ENCODE data around the gene TAF1A. TPM values are rescaled to one million over a fixed set of nuclear protein-coding genes. Genes with fewer than 3 reads are reported as not detected.
"Not testable (repeated sequence)": the region's sequence is repeated elsewhere in the genome, so short reads cannot be mapped to it uniquely, and the experiment has no call there.

Gene TAF1A
- total RNA-seq, 2 donors from 2014 or later = 16.2 to 24.9 TPM

DNA sequence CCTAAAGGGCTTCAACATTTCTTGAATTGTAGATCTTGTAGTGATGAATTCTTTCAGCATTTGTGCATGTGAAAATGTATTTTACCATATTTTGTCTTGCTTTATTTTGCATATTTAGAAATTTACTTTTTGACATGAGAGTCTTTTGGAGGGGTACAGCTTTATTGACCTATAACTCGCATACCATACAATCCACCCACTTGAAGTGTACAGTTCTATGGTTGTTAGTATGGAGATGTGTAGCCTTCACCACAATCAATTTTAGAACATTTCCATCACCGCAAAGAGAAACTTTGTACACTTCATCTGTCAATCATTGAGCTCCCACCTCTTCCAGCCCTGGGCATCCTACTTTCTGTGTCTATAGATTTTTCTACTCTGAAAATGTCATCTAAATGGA, 21.0 kb upstream of the TAF1A start:
- peaks cover 12% of the 10 kb centered on the region for H3K9me3 Mint-ChIP-seq
- no peak overlapping the region for H3K9ac ChIP-seq (ENCODE audit: extremely low read depth, low read length, poor library complexity, severe bottlenecking)
- TF ChIP-seq, protein P1, sequence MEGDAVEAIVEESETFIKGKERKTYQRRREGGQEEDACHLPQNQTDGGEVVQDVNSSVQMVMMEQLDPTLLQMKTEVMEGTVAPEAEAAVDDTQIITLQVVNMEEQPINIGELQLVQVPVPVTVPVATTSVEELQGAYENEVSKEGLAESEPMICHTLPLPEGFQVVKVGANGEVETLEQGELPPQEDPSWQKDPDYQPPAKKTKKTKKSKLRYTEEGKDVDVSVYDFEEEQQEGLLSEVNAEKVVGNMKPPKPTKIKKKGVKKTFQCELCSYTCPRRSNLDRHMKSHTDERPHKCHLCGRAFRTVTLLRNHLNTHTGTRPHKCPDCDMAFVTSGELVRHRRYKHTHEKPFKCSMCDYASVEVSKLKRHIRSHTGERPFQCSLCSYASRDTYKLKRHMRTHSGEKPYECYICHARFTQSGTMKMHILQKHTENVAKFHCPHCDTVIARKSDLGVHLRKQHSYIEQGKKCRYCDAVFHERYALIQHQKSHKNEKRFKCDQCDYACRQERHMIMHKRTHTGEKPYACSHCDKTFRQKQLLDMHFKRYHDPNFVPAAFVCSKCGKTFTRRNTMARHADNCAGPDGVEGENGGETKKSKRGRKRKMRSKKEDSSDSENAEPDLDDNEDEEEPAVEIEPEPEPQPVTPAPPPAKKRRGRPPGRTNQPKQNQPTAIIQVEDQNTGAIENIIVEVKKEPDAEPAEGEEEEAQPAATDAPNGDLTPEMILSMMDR (conservative IDR thresholded peaks at IDR 0.05) = no peak
- no peaks in the 10 kb centered on the region for H3K9me3 ChIP-seq (ENCODE audit: control insufficient read depth, low read length)
- H3K36me3 Mint-ChIP-seq (ENCODE audit: low read depth) = no peaks in the 10 kb centered on the region
- no peaks in the 10 kb centered on the region for H3K4me1 Mint-ChIP-seq
- no peaks in the 10 kb centered on the region for H3K36me3 ChIP-seq (ENCODE audit: control insufficient read depth, insufficient read depth, low read length)
- no peaks in the 10 kb centered on the region for H3K4me1 ChIP-seq (ENCODE audit: control insufficient read depth, insufficient read depth, low read length)
- H3K4me3 ChIP-seq (ENCODE audit: low read length) = no peak overlapping the region
- DNase-seq = no peak
- H3K27me3 ChIP-seq (ENCODE audit: control insufficient read depth, insufficient read depth, low read length, poor library complexity, severe bottlenecking) = peaks cover 53% of the 10 kb centered on the region
- no peak overlapping the region for H3K4me3 Mint-ChIP-seq
- H3K27ac ChIP-seq (ENCODE audit: low read depth, low read length) = no peak overlapping the region
- no peak overlapping the region for H3K27ac Mint-ChIP-seq
- peaks cover 53% of the 10 kb centered on the region for H3K27me3 Mint-ChIP-seq (ENCODE audit: insufficient read depth)
- WGBS, 2 experiments (ENCODE audit: insufficient coverage in 1 of 2, insufficient read length in 1 of 2) = 95 to 100% methylated on average over 1 of the region's 2 CpGs

DNA sequence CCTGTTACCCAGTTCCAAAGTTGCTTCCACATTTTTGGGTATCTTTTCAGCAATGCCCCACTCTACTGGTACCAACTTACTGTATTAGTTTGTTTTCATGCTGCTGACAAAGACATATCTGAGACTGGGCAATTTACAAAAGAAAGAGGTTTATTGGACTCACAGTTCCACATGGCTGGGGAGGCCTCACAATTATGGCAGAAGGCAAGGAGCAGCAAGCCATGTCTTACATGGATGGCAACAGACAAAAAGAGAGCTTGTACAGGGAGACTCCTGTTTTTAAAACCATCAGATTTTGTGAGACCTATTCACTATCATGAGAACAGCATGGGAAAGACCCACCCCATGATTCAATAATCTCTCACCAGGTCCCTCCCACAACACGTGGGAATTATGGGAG, 19.4 kb upstream of the TAF1A start:
- not testable (repeated sequence) for DNase-seq; H3K27ac Mint-ChIP-seq; H3K27ac ChIP-seq (ENCODE audit: low read depth, low read length); H3K36me3 ChIP-seq (ENCODE audit: control insufficient read depth, insufficient read depth, low read length); H3K4me1 ChIP-seq (ENCODE audit: control insufficient read depth, insufficient read depth, low read length); H3K9me3 ChIP-seq (ENCODE audit: control insufficient read depth, low read length); H3K4me3 Mint-ChIP-seq; H3K4me3 ChIP-seq (ENCODE audit: low read length); H3K36me3 Mint-ChIP-seq (ENCODE audit: low read depth); H3K9ac ChIP-seq (ENCODE audit: extremely low read depth, low read length, poor library complexity, severe bottlenecking); H3K4me1 Mint-ChIP-seq
- H3K9me3 Mint-ChIP-seq = peaks cover 14% of the 10 kb centered on the region
- H3K27me3 ChIP-seq (ENCODE audit: control insufficient read depth, insufficient read depth, low read length, poor library complexity, severe bottlenecking) = peaks cover 37% of the 10 kb centered on the region
- H3K27me3 Mint-ChIP-seq (ENCODE audit: insufficient read depth) = peaks cover 45% of the 10 kb centered on the region
- 50% methylated on average over 1 of the region's 1 CpG; no CpG with 5 or more reads in 1 of the 2 experiments for WGBS, 2 experiments (ENCODE audit: insufficient coverage in 1 of 2, insufficient read length in 1 of 2)

DNA sequence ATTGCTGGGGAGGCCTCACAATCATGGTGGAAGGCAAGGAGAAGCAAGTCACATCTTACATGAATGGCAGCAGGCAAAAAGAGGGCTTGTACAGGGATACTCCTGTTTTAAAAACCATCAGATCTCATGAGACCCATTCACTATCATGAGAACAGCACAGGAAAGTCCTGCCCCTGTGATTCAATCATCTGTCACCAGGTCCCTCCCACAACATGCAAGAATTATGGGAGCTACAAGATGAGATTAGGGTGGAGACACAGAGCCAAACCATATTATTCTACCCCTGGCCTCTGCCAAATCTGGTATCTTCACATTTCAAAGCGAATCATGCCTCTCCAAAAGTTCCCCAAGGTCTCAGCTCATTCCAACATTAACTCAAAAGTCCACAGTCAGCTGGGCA, 17.0 kb upstream of the TAF1A start:
- Histone ChIP-seq H3K9me3 (ENCODE audit: control insufficient read depth, low read length) (no peaks in the 10 kb centered on the region), H3K27ac (ENCODE audit: low read depth, low read length) (no peak overlapping the region), H3K9ac (ENCODE audit: extremely low read depth, low read length, poor library complexity, severe bottlenecking) (no peak overlapping the region), H3K4me3 (ENCODE audit: low read length) (no peak overlapping the region), H3K36me3 (ENCODE audit: control insufficient read depth, insufficient read depth, low read length) (no peaks in the 10 kb centered on the region), H3K4me1 (ENCODE audit: control insufficient read depth, insufficient read depth, low read length) (no peaks in the 10 kb centered on the region), H3K27me3 (ENCODE audit: control insufficient read depth, insufficient read depth, low read length, poor library complexity, severe bottlenecking) (peaks cover 13% of the 10 kb centered on the region)
- DNase-seq = no peak
- peaks cover 14% of the 10 kb centered on the region for H3K9me3 Mint-ChIP-seq
- peaks cover 26% of the 10 kb centered on the region for H3K27me3 Mint-ChIP-seq (ENCODE audit: insufficient read depth)
- TF ChIP-seq, protein P1 (conservative IDR thresholded peaks at IDR 0.05) = no peak
- no peaks in the 10 kb centered on the region for H3K36me3 Mint-ChIP-seq (ENCODE audit: low read depth)
- H3K4me3 Mint-ChIP-seq = no peak overlapping the region
- H3K4me1 Mint-ChIP-seq = no peaks in the 10 kb centered on the region
- WGBS, 2 experiments (ENCODE audit: insufficient coverage in 1 of 2, insufficient read length in 1 of 2) = 93 to 100% methylated on average over 1 of the region's 1 CpG
- no peak overlapping the region for H3K27ac Mint-ChIP-seq

DNA sequence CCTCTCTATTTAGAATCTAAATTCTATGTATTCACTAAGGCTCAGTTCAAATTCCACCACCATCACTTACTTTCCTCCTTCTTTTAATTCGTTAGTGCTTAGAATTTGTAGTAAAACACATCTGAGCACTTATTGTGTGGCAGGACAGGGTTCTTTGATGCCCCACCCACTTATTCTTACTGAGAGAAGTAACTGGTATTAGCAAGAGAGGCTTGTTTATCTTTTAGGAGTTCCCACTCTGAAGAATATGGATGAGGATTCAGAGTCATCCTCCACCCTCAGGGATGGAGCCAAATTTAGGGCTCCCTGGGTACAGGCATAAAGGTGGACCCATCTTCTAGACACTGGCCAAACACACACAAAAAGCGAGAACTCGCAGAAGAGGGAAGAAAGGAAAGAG, 11.5 kb upstream of the TAF1A start:
- DNase-seq = no peak
- Mint-ChIP-seq H3K27ac (no peak overlapping the region), H3K9me3 (peaks cover 2% of the 10 kb centered on the region), H3K4me1 (no peaks in the 10 kb centered on the region), H3K4me3 (no peak overlapping the region), H3K36me3 (ENCODE audit: low read depth) (no peaks in the 10 kb centered on the region), H3K27me3 (ENCODE audit: insufficient read depth) (peaks cover 33% of the 10 kb centered on the region)
- no peak overlapping the region for H3K27ac ChIP-seq (ENCODE audit: low read depth, low read length)
- 80 to 96% methylated on average over 1 to 3 of the region's 3 CpGs for WGBS, 2 experiments (ENCODE audit: insufficient coverage in 1 of 2, insufficient read length in 1 of 2)
- no peaks in the 10 kb centered on the region for H3K36me3 ChIP-seq (ENCODE audit: control insufficient read depth, insufficient read depth, low read length)
- peaks cover 33% of the 10 kb centered on the region for H3K27me3 ChIP-seq (ENCODE audit: control insufficient read depth, insufficient read depth, low read length, poor library complexity, severe bottlenecking)
- no peak overlapping the region for H3K9ac ChIP-seq (ENCODE audit: extremely low read depth, low read length, poor library complexity, severe bottlenecking)
- no peaks in the 10 kb centered on the region for H3K9me3 ChIP-seq (ENCODE audit: control insufficient read depth, low read length)
- no peaks in the 10 kb centered on the region for H3K4me1 ChIP-seq (ENCODE audit: control insufficient read depth, insufficient read depth, low read length)
- no peak overlapping the region for H3K4me3 ChIP-seq (ENCODE audit: low read length)
- TF ChIP-seq, protein P1 (conservative IDR thresholded peaks at IDR 0.05) = no peak
